ENCODE measurements around the gene PAGR1. TPM values are rescaled to one million over a fixed set of nuclear protein-coding genes. Genes with fewer than 3 reads are reported as not detected.

Gene PAGR1
- total RNA-seq, 4 donors from 2014 or later = 13.5 to 23.6 (median 19.2) TPM

DNA sequence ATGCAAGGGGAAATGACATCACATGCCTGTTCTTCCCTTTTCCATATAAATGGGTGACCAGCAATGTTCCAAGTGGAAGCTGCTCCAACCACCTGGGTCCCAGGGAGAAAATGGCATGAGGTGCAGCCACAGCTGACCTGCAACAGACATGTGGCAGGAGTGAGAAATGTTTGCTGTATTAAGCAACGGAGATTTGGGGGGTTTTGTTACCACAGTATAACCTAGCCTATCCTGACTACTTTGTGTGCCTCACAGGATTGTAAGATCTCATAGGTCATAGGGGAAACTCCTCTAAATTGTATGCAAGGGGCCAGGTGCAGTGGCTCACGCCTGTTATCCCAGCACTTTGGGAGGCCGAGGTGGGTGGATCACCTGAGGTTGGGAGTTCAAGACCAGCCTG lies 35.0 kb downstream of the PAGR1 start:
- TF ChIP-seq, protein P1, sequence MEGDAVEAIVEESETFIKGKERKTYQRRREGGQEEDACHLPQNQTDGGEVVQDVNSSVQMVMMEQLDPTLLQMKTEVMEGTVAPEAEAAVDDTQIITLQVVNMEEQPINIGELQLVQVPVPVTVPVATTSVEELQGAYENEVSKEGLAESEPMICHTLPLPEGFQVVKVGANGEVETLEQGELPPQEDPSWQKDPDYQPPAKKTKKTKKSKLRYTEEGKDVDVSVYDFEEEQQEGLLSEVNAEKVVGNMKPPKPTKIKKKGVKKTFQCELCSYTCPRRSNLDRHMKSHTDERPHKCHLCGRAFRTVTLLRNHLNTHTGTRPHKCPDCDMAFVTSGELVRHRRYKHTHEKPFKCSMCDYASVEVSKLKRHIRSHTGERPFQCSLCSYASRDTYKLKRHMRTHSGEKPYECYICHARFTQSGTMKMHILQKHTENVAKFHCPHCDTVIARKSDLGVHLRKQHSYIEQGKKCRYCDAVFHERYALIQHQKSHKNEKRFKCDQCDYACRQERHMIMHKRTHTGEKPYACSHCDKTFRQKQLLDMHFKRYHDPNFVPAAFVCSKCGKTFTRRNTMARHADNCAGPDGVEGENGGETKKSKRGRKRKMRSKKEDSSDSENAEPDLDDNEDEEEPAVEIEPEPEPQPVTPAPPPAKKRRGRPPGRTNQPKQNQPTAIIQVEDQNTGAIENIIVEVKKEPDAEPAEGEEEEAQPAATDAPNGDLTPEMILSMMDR (IDR thresholded peaks at IDR 0.05; ENCODE audit: low read depth) = no peak

DNA sequence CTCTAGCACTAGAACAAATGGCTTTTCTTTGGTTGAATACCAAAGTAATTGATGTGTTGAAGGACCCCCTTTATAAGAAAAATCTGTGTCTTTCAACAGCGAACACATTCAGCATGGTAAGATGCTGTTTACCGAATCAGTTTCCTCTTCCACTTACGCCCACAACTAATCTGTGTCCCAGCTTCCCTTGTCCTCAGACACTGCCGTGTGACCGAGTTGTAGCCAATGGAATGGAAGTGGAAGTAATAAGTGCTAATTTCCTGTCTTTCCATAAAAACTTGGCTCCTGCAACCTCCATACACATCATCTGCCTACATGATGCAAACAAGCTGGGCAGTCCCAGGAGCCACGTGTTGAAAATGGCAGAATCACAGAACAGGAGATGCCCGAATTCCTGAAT lies 36.7 kb downstream of the PAGR1 start:
- TF ChIP-seq, protein P1 (IDR thresholded peaks at IDR 0.05; ENCODE audit: low read depth) = no peak

DNA sequence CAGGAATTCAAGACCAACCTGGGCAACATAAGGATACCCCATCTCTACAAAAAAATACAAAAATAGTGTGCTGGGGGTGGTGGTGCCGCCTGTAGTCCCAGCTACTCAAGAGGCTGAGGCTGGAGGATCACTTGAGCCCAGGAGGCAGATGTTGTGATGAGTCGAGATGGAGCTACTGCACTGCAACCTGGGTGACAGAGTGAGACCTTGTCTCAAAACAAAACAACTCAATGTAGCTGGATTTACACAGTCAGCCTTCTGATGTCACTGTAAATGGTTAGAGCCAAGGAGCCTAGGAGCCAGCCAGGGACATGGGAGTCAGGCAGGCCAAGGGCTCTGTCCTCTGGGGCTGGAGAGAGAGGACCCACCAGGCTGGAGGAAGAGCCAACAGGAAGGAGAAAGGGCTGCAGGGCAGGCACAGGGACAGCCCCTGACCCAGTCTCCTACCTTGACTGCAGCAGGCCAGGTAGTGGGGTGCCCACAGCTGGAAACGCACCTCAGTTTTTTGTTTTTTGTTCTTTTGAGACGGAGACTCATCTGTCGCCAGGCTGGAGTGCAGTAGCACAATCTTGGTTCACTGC lies 38.7 kb downstream of the PAGR1 start:
- TF ChIP-seq, protein P1 (IDR thresholded peaks at IDR 0.05; ENCODE audit: low read depth) = no peak

DNA sequence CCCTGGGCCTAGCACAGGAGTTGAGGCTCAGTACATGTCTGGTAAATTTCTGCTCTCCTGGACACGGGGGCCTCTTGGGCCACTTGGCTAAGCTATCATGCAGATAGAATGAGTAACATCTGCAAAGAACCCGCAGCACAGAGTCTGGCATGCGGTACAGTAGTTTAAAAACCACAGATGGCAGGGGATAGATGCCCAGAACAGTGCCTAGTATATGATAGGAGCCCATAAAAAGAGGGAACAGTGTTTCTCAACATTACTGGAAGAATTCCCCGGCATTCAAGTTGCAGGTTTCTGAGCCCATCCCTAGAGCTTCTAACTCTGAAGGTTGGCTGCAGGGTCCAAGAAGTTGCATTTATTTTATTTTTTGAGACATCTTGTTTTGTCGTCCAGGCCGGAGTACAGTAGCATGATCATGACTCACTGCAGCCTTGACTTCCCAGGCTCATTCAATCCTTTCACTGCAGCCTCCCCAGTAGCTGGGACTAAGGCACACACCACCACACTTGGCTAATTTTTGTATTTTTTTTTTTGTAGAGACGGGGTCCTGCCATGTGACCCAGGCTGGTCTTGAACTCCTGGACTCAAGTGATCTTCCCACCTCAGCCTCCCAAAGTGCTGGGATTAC lies 41.3 kb downstream of the PAGR1 start:
- TF ChIP-seq, protein P1 (IDR thresholded peaks at IDR 0.05; ENCODE audit: low read depth) = no peak

DNA sequence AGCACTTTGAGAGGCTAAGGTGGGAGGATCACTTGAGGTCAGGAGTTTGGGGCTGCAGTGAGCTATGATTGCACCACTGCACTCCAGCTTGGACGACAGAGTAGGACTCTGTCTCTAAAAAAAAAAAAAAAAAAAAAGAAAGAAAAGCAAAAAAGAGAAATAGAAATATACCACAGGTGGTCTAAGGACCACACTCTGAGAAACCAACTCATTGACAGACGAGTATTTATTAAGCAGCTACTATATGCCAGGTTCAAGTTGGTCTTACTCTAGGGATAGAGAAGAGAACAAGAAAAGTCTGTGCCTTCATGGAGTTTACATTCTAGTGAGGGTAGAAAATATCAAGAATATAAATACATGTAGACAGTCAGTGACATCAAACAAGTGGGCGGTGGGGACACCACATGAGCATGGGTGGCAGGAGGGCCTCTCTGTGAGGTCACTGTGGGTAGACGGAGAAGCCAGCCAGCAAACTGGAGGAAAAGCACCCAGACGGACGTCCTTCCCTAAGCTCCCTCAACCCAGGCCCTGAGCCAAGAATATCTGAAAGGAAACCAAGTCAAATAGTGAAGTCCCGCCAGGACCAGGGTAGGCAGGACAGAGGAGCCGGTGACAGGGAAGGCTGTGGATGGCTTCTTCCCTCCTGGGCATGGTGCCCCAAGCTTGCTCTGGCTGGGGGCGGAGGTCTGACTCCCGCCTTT lies 42.3 kb downstream of the PAGR1 start:
- TF ChIP-seq, protein P1 (IDR thresholded peaks at IDR 0.05; ENCODE audit: low read depth) = no peak

DNA sequence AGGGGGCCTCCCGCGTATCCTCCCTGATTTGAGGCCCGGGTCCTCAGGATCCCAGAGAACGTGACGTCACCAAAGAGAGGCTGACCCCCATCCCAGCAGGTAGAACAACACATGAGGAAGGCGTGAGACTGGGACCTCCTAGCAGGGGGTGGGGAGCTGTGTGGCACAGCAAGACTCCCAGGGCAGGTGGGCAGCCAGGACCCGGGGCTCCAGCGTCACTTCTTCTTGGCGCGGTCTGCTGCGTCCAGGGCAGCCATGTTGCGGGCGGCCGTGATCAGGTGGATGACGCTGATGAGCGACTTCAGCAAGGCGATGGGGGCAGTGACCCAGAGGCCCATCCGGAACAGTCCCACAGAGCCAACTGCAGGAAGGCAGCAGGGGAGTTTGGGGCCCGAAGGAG lies 43.0 kb downstream of the PAGR1 start:
- TF ChIP-seq, protein P1 (IDR thresholded peaks at IDR 0.05; ENCODE audit: low read depth) = no peak

DNA sequence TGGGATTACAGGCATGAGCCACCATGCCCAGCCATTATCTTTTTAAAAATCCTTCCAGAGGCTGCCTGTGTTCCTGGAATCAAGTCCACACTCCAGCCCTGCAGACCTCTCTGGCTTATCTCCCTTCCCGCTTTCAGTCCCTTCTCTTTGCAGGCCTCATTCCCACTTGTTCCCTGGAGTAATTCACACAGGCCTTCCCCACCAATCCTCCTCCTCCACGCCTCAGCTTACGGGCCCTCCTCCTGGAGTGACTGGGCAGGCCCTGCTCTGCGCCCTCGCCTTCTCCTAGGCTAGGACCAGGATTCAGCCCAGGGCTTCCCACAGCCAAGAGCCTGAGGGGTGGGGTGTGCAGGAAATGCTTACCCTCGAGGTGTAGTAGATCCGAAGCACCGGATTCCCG lies 44.3 kb downstream of the PAGR1 start:
- TF ChIP-seq, protein P1 (IDR thresholded peaks at IDR 0.05; ENCODE audit: low read depth) = no peak

Data from subcutaneous adipose tissue (tissue), 4 donors.